Measurements from ENCODE around the gene CLOCK.

Gene CLOCK

DNA sequence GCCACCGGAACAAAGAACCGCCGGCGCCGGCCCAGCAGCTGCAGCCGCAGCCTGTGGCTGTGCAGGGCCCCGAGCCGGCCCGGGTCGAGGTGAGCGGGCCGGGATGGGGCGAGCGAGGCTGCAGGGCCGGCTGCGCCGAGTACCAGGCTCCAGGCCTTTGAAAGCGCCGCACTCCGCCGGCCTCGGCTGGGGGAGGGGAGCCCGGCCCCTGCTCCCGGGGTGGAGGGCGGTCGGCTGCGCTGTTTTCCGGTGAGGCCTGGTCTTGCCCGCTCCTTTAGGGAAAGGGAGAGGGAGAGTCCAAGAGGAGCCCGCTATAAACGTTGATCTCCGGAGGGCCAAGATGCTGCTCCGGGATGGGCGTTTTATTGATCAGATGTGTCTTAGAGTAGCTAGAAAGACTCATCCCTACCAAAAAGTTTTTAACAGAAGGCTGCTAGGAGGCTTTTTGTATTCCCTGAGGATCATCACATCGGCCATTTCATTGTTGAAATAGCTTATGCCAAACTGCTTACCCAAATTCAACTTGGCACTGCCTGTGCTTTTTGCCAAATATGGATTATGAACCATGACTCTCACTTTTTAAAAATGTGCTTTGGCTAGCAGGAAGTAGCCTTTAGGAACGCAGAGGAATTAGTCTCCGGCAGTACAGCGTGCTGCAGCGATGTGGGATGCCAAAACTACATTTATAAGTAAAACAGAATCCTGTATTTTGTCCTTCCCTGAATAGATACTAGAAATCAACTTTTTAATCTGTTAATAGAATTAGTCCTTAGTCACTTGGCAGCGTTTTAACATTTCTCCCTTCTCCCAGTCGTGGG is 150.2 kb downstream of the CLOCK start:
- Histone ChIP-seq H3K4me3 (peak overlapping the region; percentile 73 to 100 (median 92)), H3K27ac (peak overlapping the region; percentile 86 to 100 (median 97))

DNA sequence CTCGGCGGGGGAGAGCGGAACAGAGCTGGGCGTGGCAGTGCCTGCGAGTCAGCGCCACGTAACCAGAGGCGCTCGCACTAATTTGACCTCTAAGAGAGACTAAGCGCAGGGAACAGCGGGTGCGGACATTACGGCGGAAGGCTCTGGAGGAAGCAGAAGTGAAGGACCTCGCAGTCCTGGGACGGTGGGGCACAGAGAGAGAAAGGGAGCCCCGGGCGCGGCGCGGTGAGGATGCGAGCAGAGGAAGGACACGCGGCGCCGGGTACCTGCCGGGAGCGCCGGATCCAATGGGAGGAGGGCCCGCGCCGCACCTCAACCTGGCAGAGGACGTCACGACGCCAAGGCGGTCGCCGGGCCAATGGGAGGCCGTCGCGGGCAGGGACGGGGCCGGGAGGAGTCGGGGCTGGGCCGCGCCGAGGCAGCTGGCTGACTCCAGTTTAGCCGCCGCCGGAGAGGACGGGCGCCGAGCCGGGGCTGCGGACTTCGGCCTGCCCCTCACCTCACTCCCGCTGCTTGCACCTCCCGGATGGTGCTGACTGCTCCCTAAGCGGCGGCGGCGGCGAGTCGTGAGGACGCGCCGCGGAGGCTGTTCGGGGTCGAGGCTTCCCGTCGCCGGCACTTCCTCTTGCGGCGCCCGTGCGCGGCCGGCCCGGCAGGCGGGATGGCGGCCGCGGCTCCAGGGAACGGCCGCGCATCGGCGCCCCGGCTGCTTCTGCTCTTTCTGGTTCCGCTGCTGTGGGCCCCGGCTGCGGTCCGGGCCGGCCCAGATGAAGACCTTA is 151.0 kb downstream of the CLOCK start, which contains the start of gene TMEM165:
Gene TMEM165, plus strand, starts transcription at position 429 of the 779 bp plus-strand sequence. Its CDS starts 233 bp downstream, at position 662.
- Histone ChIP-seq H3K4me3 (peak within 1 kb of the TSS; percentile 73 to 100 (median 92)), H3K27ac (peak within 1 kb of the TSS; percentile 86 to 100 (median 97))

DNA sequence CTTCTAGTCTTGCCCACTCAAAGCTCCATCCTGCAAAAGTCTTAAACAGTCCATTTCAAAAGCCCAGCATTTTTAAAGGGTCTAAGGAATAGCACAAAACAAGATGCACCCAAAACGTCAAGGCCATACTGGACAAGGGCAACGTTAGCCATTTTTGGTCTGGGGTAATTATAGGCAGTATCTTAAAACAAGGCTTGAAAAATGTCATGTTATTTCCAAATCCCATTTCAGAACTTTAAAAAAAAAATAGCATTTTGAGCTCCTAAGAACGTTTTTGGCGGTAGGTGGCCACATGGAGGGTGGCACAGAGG is 151.5 kb downstream of the CLOCK start:
- H3K27ac ChIP-seq, result peak overlapping the region in 20 of 21 experiments; percentile 91 to 100 (median 97)
- peak overlapping the region; percentile 73 to 100 (median 92) for H3K4me3 ChIP-seq

- Histone ChIP-seq H3K4me3 (no peak overlapping the region), H3K27ac (no peak overlapping the region)
Observed at GRCh38 chr4:55393461-55394320, 153.0 kb downstream of the CLOCK start.

DNA sequence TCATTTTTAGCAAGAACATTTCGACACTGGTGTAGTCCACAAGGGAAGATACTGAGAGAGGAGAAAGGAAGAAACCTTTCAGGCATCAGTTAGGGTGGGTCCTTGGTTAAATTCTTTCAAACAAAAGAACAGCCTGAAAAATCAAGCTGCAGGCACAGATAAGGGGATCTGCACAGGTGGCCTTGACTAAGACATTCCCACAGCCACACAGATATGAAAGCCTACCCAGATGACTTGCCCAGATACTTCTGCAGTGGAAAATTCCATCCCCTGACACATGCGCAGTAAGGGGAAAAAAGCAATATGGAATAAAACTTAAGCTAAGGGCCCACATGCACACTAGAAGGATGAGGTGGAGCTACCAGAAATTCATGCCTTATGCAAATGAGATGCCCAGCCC is 159.9 kb downstream of the CLOCK start:
- no peak overlapping the region for H3K27ac ChIP-seq

GRCh38 chr4:55386073-55386472 is 160.6 kb downstream of the CLOCK start:
- Histone ChIP-seq H3K4me3 (no peak overlapping the region), H3K27ac (no peak overlapping the region)

More for the DNA sequence above, 159.9 kb downstream of the CLOCK start:
- no peak overlapping the region for H3K4me3 ChIP-seq

DNA sequence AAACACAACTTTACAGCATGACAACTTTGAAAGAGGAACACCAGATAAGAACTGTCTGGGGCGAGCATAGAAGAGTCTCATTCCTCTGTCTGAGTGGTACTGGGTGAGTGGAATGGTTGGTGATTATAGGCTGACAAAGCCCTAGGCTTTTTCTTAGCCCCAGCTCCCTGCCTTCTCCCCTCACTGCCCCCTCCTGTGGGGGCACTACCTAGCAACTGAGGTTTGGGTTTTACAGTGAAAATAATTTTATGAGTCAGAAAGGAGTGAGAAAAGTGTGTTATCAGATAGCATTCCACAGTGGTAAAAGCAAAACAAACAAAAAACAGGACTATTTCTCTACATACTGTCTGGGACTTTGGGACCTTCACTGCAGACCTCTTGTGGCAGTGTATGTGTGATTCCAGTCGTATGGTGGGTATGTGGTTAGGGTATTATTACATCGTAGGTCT is 161.5 kb downstream of the CLOCK start:
- H3K27ac ChIP-seq, result no peak overlapping the region

DNA sequence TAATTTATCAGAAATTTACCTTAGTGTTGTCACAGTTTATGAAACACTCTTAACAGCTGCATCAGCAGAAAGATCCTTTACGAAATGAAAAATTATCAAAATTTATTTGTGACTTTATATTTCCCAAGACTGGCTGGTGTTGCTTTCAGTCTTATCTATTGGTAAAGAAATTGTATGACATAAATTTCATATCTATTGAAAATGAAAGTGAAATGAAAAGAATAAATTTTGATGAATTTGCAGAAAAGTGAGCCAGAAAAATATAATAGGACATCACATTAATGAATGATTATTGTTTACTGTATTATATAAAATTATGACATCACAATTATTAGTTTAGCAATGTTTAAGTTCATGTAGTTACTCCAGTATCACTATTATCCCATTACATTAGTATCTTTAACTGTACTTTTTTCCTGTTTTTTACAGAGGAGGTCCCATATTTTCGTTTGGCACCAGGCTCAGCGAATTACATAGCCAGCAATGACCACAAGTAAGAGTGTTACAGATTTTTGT is 164.2 kb downstream of the CLOCK start:
- H3K4me3 ChIP-seq, result no peak overlapping the region

More for the DNA sequence above, 161.5 kb downstream of the CLOCK start:
- H3K4me3 ChIP-seq, result no peak overlapping the region

GRCh38 chr4:55381502-55381901 is 165.2 kb downstream of the CLOCK start:
- Histone ChIP-seq H3K4me3 (no peak overlapping the region), H3K27ac (no peak overlapping the region)

More for the DNA sequence above, 164.2 kb downstream of the CLOCK start:
- no peak overlapping the region for H3K27ac ChIP-seq

GRCh38 chr4:55380576-55380975 is 166.1 kb downstream of the CLOCK start:
- no peak overlapping the region for H3K27ac ChIP-seq

DNA sequence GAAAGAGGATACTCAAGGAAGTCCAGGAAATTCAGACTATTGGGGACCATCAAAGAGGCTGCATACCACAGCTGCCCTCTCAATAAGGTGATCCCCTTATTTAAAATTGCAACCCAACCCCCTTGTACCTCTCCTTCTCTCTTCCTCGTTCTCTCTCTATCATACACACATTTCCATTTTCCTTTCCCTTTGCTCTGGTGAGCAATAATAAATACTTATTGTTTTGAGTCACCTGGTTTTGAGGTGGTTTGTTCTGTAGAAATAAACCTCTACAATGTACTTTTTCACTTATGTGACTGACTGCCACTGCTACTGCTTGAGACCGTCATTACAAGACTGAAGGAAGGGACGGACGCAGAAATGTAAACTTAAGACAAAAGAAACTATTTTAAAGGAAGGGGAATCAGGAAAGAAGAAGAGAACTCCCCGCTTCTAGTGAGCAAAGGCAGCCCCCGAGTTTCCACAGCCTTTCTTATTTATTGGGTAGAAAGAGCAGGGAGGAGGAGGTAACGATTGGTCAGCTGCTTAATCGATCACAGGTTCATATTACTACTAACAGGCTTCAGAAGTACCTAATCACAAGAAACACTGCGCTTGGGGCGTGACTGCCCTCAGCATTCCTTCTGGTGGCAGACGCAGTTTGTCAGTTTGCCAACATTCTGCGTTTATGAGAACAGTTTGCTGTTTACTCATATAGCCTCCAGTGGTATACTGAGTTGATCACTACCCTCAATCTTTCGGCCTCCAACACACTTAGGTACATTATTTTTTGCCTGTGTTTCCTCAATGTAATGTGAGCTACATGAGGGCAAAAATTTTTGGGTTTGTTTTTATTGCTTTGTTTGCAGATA is 167.9 kb downstream of the CLOCK start:
- no peak overlapping the region for H3K4me3 ChIP-seq

More at GRCh38 chr4:55380576-55380975, 166.1 kb downstream of the CLOCK start:
- no peak overlapping the region for H3K4me3 ChIP-seq

More for the DNA sequence above, 167.9 kb downstream of the CLOCK start:
- no peak overlapping the region for H3K27ac ChIP-seq

Measured in skin epidermis (tissue), 12 donors.